ENCODE results near the gene SIPA1L3.

The SIPA1L3 gene

GRCh38 chr19:38144667-38145066 lies 237.7 kb downstream of the SIPA1L3 start:
- Histone ChIP-seq H4K20me1 (ENCODE audit: insufficient read depth) (no peaks in the 10 kb centered on the region), H3K27ac (no peak overlapping the region), H2AFZ (ENCODE audit: low read depth) (no peak overlapping the region), H3K4me3 (IDR thresholded peaks at IDR 0.05; ENCODE audit: insufficient read depth, low read depth, low read length) (no peak overlapping the region), H3K79me2 (ENCODE audit: insufficient read depth, low read depth) (no peaks in the 10 kb centered on the region), H3K4me1 (ENCODE audit: low read depth, poor library complexity, severe bottlenecking) (no peaks in the 10 kb centered on the region), H3K9ac (no peak overlapping the region), H3K27me3 (ENCODE audit: insufficient read depth, low read depth) (no peaks in the 10 kb centered on the region), H3K36me3 (ENCODE audit: insufficient read depth) (no peaks in the 10 kb centered on the region), H3K4me2 (no peak overlapping the region)
- TF ChIP-seq CTCF (conservative IDR thresholded peaks at IDR 0.05; ENCODE audit: low read depth, low read length), result no peak

GRCh38 chr19:38145623-38146022 lies 238.6 kb downstream of the SIPA1L3 start:
- no peak for TF ChIP-seq CTCF (conservative IDR thresholded peaks at IDR 0.05; ENCODE audit: low read depth, low read length)
- H3K36me3 ChIP-seq (ENCODE audit: insufficient read depth), result no peaks in the 10 kb centered on the region

DNA sequence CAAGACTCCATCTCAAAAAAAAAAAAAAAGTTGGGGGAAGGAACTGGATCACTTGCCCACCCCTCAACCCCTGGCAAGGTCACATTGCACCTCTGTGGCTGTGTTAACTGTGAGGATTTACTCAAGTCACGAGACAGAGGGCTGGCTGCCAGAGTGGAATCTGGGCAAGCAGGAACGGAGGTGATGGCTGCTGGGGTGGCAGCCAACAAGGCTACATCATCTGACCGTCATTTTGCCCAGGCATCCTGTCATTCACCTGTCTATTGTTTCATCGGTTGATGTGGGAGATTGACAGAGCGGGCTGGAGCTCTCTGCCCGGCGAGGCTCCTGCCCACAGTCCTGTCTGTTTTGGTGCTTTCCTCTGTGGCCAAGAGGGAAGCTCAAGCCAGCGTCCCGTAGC lies 241.3 kb downstream of the SIPA1L3 start:
- no peak overlapping the region for H3K9ac ChIP-seq
- H3K4me3 ChIP-seq (IDR thresholded peaks at IDR 0.05; ENCODE audit: insufficient read depth, low read depth, low read length), result no peak overlapping the region
- no peaks in the 10 kb centered on the region for H3K79me2 ChIP-seq (ENCODE audit: insufficient read depth, low read depth)
- H3K27me3 ChIP-seq (ENCODE audit: insufficient read depth, low read depth), result no peaks in the 10 kb centered on the region
- H3K4me2 ChIP-seq, result no peak overlapping the region
- H2AFZ ChIP-seq (ENCODE audit: low read depth), result no peak overlapping the region
- no peak for TF ChIP-seq CTCF (conservative IDR thresholded peaks at IDR 0.05; ENCODE audit: low read depth, low read length)
- no peaks in the 10 kb centered on the region for H3K4me1 ChIP-seq (ENCODE audit: low read depth, poor library complexity, severe bottlenecking)
- no peaks in the 10 kb centered on the region for H3K36me3 ChIP-seq (ENCODE audit: insufficient read depth)
- no peaks in the 10 kb centered on the region for H4K20me1 ChIP-seq (ENCODE audit: insufficient read depth)
- no peak overlapping the region for H3K27ac ChIP-seq

More at GRCh38 chr19:38145623-38146022, 238.6 kb downstream of the SIPA1L3 start:
- no peak overlapping the region for H3K9ac ChIP-seq
- no peak overlapping the region for H3K4me3 ChIP-seq (IDR thresholded peaks at IDR 0.05; ENCODE audit: insufficient read depth, low read depth, low read length)
- H3K27ac ChIP-seq, result no peak overlapping the region
- H3K27me3 ChIP-seq (ENCODE audit: insufficient read depth, low read depth), result no peaks in the 10 kb centered on the region
- H4K20me1 ChIP-seq (ENCODE audit: insufficient read depth), result no peaks in the 10 kb centered on the region
- no peaks in the 10 kb centered on the region for H3K79me2 ChIP-seq (ENCODE audit: insufficient read depth, low read depth)
- H3K4me1 ChIP-seq (ENCODE audit: low read depth, poor library complexity, severe bottlenecking), result no peaks in the 10 kb centered on the region
- H2AFZ ChIP-seq (ENCODE audit: low read depth), result no peak overlapping the region
- H3K4me2 ChIP-seq, result no peak overlapping the region

GRCh38 chr19:38149661-38150061 lies 242.7 kb downstream of the SIPA1L3 start:
- Histone ChIP-seq H3K9ac (no peak overlapping the region), H3K79me2 (ENCODE audit: insufficient read depth, low read depth) (no peaks in the 10 kb centered on the region), H3K36me3 (ENCODE audit: insufficient read depth) (no peaks in the 10 kb centered on the region), H3K27me3 (ENCODE audit: insufficient read depth, low read depth) (no peaks in the 10 kb centered on the region), H3K4me2 (no peak overlapping the region), H3K4me1 (ENCODE audit: low read depth, poor library complexity, severe bottlenecking) (no peaks in the 10 kb centered on the region), H4K20me1 (ENCODE audit: insufficient read depth) (no peaks in the 10 kb centered on the region), H2AFZ (ENCODE audit: low read depth) (no peak overlapping the region), H3K27ac (no peak overlapping the region), H3K4me3 (IDR thresholded peaks at IDR 0.05; ENCODE audit: insufficient read depth, low read depth, low read length) (no peak overlapping the region)
- no peak for TF ChIP-seq CTCF (conservative IDR thresholded peaks at IDR 0.05; ENCODE audit: low read depth, low read length)

All from KMS-11 (cell line).